ENCODE data around the gene BCS1L. TPM values are rescaled to one million over a fixed set of nuclear protein-coding genes. Genes with fewer than 3 reads are reported as not detected.

BCS1L gene
- total RNA-seq, 1 experiment from 2014 or later = 48.5 TPM

DNA sequence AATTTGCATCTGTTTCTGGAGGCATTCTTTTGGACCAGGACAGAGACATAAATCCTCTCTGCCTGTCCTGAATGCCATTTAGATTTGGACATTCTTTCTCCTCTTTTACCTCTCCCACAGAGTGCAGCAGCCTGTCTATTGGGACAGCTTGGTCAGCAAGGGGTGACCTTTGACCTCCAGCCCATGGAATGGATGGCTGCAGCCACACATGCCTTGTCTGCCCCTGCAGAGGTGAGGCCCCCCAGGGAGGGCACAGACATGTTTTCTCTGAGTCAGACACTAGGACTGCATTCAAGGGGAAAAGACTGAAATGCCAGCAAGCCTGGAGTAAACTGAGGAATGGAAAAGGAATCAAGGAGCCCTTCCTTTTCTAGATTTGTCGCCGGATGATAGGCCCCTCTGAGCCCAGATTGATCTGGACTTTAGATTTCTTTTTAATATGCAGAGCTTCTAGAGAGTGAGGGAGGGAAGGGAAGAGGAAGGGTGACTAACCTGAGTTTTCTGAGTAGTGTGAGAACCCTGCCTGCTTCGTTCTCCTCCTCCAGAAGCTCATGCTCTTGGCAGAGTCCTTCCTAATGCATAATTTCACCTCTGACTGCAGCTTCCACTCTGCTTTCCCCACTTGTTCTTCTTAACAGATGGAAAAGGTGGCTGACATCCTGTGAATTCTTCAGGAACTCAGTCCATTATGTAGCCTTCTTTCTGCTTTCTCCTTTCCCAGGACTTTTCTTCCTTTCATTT is 35.1 kb downstream of the BCS1L start:
- Histone ChIP-seq H3F3A (ENCODE audit: low read length, unreplicated experiment) (no peaks in the 10 kb centered on the region), H3K27me3 (ENCODE audit: low read length) (no peaks in the 10 kb centered on the region), H3K36me3 (ENCODE audit: low read depth, low read length) (peaks cover 12% of the 10 kb centered on the region), H3K4me1 (ENCODE audit: insufficient read depth, low read length) (no peaks in the 10 kb centered on the region), H3K27ac (ENCODE audit: low read length) (no peak overlapping the region), H3K4me2 (ENCODE audit: low read length) (no peak overlapping the region), H2AFZ (ENCODE audit: low read length) (no peak overlapping the region), H3K9me3 (ENCODE audit: low read length) (no peaks in the 10 kb centered on the region), H3K79me2 (ENCODE audit: low read length) (no peaks in the 10 kb centered on the region), H3K4me3 (ENCODE audit: low read length) (no peak overlapping the region), H3K9ac (ENCODE audit: low read length) (no peak overlapping the region), H4K20me1 (ENCODE audit: low read length) (no peaks in the 10 kb centered on the region), H3K9me2 (replicated peaks; ENCODE audit: low read length) (no peaks in the 10 kb centered on the region)
- no peak for TF ChIP-seq EZH2phosphoT487 (IDR thresholded peaks at IDR 0.05; ENCODE audit: borderline replicate concordance, low read length)
- no peak for TF ChIP-seq EZH2 (IDR thresholded peaks at IDR 0.05; ENCODE audit: low read length, unreplicated experiment)
- TF ChIP-seq, protein P1, sequence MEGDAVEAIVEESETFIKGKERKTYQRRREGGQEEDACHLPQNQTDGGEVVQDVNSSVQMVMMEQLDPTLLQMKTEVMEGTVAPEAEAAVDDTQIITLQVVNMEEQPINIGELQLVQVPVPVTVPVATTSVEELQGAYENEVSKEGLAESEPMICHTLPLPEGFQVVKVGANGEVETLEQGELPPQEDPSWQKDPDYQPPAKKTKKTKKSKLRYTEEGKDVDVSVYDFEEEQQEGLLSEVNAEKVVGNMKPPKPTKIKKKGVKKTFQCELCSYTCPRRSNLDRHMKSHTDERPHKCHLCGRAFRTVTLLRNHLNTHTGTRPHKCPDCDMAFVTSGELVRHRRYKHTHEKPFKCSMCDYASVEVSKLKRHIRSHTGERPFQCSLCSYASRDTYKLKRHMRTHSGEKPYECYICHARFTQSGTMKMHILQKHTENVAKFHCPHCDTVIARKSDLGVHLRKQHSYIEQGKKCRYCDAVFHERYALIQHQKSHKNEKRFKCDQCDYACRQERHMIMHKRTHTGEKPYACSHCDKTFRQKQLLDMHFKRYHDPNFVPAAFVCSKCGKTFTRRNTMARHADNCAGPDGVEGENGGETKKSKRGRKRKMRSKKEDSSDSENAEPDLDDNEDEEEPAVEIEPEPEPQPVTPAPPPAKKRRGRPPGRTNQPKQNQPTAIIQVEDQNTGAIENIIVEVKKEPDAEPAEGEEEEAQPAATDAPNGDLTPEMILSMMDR (conservative IDR thresholded peaks at IDR 0.05; ENCODE audit: low read depth, low read length) = no peak
- intact Hi-C loops (cut with micrococcal nuclease) = no loop called here
- BruUV-seq (replicated peaks) = no TSS peak
- ChIA-PET POLR2A (ENCODE audit: unreplicated experiment) (no interaction called here), CTCF (no interaction called here)
- ATAC-seq = no peak
- no peak for DNase-seq

GRCh38 chr2:218698885-218699284 is 39.4 kb downstream of the BCS1L start:
- DNase-seq (no peak), ATAC-seq (no peak)
- H3K79me2 ChIP-seq (ENCODE audit: low read length) = no peaks in the 10 kb centered on the region
- no peak overlapping the region for H3K9ac ChIP-seq (ENCODE audit: low read length)
- no peak overlapping the region for H2AFZ ChIP-seq (ENCODE audit: low read length)
- intact Hi-C loops (cut with micrococcal nuclease) = no loop called here
- no peaks in the 10 kb centered on the region for H3K9me2 ChIP-seq (replicated peaks; ENCODE audit: low read length)
- CTCF ChIA-PET = no interaction called here
- no peaks in the 10 kb centered on the region for H4K20me1 ChIP-seq (ENCODE audit: low read length)
- H3K4me2 ChIP-seq (ENCODE audit: low read length) = no peak overlapping the region
- POLR2A ChIA-PET (ENCODE audit: unreplicated experiment) = no interaction called here
- TF ChIP-seq EZH2phosphoT487 (IDR thresholded peaks at IDR 0.05; ENCODE audit: borderline replicate concordance, low read length) = no peak
- TF ChIP-seq, protein P1 (conservative IDR thresholded peaks at IDR 0.05; ENCODE audit: low read depth, low read length) = no peak
- no peak for TF ChIP-seq EZH2 (IDR thresholded peaks at IDR 0.05; ENCODE audit: low read length, unreplicated experiment)
- no peak overlapping the region for H3K27ac ChIP-seq (ENCODE audit: low read length)
- no peaks in the 10 kb centered on the region for H3F3A ChIP-seq (ENCODE audit: low read length, unreplicated experiment)
- no peaks in the 10 kb centered on the region for H3K27me3 ChIP-seq (ENCODE audit: low read length)
- no peaks in the 10 kb centered on the region for H3K9me3 ChIP-seq (ENCODE audit: low read length)
- peaks cover 10% of the 10 kb centered on the region; the same call in 1 of the 2 replicates for H3K36me3 ChIP-seq (ENCODE audit: low read depth, low read length)
- BruUV-seq (replicated peaks) = no TSS peak
- H3K4me3 ChIP-seq (ENCODE audit: low read length) = no peak overlapping the region
- no peaks in the 10 kb centered on the region for H3K4me1 ChIP-seq (ENCODE audit: insufficient read depth, low read length)

DNA sequence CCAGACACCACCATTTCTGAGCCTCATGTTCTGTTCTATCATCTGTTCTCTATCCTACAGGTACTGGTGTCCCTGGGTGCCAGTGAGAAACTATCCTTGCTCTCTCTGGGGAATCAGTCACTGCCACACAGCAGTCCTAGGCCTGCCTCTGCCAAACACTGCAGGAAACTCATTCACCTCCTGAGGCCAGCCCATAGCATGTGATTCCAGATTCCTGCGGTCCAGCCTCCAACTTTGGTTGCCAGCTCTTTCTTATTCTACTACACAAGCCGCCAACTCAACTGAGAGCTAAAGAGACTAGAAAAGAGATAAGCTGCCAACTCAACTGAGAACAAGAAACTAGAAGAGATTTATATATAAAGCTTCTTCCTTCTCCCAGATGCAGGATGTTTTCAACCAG is 42.3 kb downstream of the BCS1L start:
- TF ChIP-seq EZH2phosphoT487 (IDR thresholded peaks at IDR 0.05; ENCODE audit: borderline replicate concordance, low read length) = no peak
- TF ChIP-seq, protein P1 (conservative IDR thresholded peaks at IDR 0.05; ENCODE audit: low read depth, low read length) = no peak
- H3K27me3 ChIP-seq (ENCODE audit: low read length) = no peaks in the 10 kb centered on the region
- no peak overlapping the region for H3K27ac ChIP-seq (ENCODE audit: low read length)
- no peak overlapping the region for H3K9ac ChIP-seq (ENCODE audit: low read length)
- peaks cover 4% of the 10 kb centered on the region; the same call in 1 of the 2 replicates for H3K36me3 ChIP-seq (ENCODE audit: low read depth, low read length)
- H3K9me2 ChIP-seq (replicated peaks; ENCODE audit: low read length) = no peaks in the 10 kb centered on the region
- no peak overlapping the region for H3K4me3 ChIP-seq (ENCODE audit: low read length)
- H3K4me2 ChIP-seq (ENCODE audit: low read length) = no peak overlapping the region
- no peaks in the 10 kb centered on the region for H3K79me2 ChIP-seq (ENCODE audit: low read length)
- no peak for ATAC-seq
- H3K9me3 ChIP-seq (ENCODE audit: low read length) = no peaks in the 10 kb centered on the region
- H3K4me1 ChIP-seq (ENCODE audit: insufficient read depth, low read length) = no peaks in the 10 kb centered on the region
- ChIA-PET POLR2A (ENCODE audit: unreplicated experiment) (no interaction called here), CTCF (no interaction called here)
- no peak overlapping the region for H2AFZ ChIP-seq (ENCODE audit: low read length)
- no peak for DNase-seq
- intact Hi-C loops (cut with micrococcal nuclease) = no loop called here
- H4K20me1 ChIP-seq (ENCODE audit: low read length) = no peaks in the 10 kb centered on the region
- BruUV-seq (replicated peaks) = no TSS peak
- no peaks in the 10 kb centered on the region for H3F3A ChIP-seq (ENCODE audit: low read length, unreplicated experiment)

Measured in PC-3 (cell line).